HG03064 (cell line): ENCODE measurements around the gene CDYL.

Experiments
- ATAC-seq: cut with Tn5 transposase; IDR thresholded peaks from one replicate; pipeline ENCODE4 v1.9.1; 2021; ENCODE audit warnings: low read depth; ENCODE audit not compliant: unreplicated experiment

The CDYL gene

DNA sequence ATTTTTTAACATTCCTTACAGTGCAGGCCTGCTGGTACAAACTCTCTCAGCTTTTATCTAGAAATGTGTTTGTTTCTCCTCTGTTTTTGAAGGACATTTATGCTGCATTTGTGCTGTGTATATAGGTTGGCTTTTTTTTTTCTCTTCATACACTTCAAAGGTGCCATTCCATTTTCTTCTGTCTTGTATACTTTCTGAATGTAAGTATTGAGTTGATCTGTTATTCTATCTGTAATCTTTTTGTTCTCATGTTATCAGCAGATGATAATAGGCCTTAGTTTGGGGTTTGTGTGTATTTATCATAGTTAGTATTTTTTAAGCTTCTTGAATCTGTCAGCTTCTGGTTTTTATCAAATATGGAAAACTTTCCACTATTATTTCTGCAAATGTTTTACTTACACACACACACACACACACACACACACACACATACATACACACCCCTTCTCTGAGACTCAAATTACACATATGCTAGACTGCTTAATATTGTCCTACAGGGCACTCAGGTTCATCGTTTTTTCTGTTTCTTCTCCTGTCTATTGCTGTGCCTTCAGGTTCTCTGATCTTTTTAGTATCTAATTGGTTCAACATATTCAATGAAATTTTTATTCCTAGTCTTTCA lies 153.0 kb downstream of the CDYL start:
- no peak for ATAC-seq

DNA sequence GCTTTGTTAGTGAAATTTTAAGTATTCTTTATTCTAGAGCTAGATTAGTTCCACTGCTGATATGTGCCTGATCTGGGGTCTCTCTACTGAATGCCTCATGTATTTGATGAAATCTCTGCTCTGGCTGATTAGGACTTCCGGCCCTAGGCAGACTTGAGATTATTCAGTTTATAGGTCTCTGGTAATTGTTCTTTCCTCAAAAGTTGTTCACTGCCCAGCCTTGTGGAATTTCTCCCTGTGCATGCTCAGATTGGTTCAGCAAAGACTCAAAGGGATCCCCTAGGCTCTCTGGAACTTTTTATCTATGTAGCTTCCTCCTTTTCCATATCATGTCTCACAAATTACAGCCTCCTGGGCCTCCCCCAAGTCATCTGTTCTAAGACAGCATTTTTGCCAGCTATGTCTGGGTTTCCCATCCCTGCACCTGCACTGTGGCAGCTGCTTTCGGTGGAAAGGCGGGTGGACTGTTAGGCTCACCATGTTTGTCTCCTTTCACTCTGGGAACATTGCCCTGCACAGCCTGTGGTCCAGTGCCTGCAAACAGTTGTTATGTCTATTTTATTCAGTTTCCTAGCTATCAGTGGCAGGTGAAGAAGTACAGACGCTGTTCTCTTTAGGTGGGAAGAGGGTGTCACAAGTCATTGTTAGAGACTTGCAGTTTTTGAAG lies 154.0 kb downstream of the CDYL start:
- no peak for ATAC-seq

DNA sequence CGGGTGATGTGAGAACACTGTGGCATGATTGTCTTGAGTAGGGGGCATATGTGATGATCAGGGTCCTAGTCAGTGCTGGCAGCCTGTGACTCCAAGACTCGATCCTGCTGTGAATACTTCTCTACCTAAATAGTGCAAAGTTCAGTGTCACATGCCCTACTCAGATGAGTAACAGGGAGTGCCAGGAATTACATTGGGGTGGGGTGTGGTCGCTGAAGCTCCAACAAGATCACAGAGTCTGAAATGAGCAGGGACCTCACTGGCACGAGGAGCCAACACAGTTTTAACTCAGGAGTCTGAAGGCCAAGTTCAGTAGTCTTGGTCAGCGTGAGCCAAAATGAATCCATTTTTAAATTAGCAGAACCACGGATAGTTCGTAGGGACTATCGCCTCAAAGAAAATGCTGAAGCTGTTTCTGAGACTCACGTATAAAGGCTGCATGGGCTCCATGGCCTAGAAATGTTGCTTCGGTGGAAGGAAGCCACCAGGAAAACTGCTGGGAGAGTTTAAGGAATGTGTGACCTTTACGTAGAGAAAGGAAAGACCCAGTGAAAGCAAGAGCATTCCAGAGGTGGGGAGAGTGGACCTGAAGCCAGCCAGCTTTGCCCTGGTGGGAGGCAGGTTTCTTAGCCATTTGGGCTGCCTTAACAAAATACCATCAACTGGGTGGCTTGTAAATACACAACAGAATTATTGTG lies 155.5 kb downstream of the CDYL start:
- no peak for ATAC-seq

DNA sequence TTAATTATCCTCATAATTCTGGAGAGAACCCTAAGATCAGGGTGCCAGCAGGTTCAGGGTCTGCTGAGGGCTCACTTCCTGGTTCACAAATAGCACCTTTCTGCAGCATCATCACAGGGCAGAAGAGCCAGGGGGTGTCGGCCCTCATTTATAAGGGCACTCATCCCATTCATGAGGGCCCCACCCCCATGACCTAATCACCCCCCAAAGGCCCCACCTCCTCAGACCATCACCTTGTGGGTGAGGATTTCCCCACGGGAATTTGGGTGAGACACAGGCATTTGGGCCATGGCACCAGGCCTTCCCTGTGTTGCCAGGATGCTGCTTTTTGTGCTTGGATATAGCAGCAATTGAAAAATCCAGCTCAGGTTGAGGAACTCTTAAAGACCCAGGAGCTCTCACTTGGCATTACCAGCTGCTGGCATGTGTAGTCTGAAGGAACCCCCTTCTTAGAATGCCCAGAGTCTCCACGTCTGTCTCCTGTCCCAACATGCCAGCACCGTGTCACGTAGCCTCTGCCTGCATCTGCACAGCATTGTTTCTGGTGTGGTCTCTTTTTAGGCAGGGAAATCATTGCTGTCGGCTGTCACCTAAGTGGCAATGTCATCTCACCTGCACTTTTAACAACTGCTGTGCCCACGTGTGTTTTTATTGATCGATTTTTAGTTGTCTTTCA lies 156.2 kb downstream of the CDYL start:
- no peak for ATAC-seq

DNA sequence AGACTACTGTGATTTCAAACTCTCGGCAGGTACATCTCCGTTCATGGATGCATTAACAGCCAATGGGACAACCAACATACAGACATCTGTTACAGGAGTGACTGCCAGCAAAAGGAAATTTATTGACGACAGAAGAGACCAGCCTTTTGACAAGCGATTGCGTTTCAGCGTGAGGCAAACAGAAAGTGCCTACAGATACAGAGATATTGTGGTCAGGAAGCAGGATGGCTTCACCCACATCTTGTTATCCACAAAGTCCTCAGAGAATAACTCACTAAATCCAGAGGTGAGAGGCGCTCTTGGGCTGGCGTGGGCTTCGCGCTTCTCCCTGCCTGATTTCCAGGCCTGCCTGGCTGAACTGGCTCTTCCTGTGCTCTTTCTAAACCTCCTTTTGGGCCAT lies 159.3 kb downstream of the CDYL start:
- ATAC-seq = no peak

DNA sequence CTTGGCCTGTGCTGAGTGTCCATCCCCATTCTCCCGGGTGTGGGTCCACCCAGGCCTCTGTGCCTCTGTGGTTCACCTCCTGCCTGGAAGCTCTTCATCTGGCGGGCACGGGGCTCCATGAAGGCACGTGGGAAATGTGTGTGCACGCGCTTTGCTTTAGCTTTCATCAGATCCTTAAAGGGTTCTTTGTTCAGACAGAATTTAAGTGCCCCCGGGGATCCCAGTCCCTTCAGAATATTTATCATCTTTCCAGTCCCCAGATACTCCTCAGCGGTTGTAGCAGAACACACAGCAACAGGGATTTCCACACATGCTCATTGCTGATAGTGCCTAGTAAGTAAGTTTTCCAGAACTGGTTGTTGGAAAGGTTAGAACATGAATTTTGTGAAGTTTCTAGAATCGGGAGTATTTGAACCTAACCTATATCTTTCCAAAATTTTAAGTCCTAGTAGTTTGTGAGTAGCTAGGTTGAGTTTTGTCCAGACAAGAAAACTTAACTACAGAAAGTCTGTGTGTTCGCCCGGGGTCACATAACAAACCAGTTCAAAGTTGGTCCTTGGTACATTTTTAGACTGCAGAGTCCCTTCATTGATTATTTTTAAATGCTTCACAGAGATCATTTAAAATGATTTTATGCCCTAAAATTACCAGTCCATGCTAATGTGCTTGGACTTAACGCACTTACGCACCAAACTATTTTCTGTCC lies 159.9 kb downstream of the CDYL start:
- ATAC-seq = no peak

DNA sequence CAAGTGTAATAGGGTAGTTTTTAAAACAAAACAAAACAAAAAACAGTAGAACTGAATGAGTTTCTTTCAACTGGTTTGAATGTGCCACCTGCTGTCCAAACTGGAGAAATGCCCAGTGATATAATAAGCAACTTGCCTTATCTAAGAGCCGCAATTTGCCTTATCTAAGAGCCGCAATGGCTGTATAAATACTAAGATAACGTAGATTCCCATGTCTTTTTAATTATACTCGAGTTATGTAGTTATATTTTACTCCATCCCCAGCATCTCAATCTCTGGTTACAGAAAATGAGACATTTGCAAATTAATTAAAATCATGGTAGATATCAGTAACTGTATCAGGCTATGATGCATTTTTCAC lies 160.5 kb downstream of the CDYL start:
- ATAC-seq = no peak

DNA sequence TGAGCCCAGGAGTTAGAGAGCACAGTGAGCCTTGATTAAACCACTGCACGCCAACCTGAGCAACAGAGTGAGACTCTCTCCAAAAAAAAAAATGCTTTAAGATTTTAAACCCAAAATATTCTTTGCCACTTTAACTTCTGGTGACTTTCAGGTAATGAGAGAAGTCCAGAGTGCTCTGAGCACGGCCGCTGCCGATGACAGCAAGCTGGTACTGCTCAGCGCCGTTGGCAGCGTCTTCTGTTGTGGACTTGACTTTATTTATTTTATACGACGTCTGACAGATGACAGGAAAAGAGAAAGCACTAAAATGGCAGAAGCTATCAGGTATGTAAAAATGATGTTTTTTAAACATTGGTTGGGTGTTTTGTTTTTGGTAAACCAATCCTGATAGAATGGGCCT lies 161.2 kb downstream of the CDYL start:
- no peak for ATAC-seq

DNA sequence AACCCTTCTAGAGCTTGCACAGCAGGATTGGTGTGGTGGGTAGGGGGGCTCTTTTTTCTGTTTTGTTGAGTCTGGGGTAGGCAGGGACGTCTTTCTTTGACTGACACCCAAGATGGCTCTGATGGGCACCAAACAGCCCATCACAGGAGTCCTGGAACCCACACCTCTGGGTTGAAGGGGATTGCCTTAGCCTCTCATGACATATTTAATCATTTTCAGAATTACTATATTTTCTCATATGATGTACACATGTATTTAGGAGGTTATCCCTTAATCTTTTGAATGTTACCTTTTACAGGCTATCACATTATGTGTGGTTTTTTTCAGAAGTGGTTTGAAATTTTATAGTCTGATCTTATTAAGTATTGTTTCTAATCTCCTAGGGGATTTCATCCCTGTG lies 163.0 kb downstream of the CDYL start:
- ATAC-seq = no peak

DNA sequence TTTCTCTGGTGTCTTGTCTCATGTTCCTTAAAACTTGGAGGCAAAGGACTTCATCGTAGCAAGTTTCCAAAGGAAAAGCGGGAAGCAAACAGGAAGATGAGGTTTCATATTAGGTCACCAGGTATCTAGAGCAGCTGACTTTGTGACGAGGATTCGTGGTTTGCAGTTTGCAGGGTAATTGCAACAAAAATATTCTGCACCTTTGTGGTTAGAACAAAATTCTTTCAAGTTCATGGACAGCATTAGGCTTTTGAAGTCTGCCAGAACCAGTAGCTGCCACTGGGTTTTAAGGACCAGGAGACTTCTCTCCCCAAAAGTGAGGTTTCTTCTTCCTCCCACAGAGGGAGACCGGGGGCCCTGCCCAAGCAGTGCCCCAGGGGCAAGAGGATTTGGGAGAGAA lies 164.2 kb downstream of the CDYL start:
- no peak for ATAC-seq

DNA sequence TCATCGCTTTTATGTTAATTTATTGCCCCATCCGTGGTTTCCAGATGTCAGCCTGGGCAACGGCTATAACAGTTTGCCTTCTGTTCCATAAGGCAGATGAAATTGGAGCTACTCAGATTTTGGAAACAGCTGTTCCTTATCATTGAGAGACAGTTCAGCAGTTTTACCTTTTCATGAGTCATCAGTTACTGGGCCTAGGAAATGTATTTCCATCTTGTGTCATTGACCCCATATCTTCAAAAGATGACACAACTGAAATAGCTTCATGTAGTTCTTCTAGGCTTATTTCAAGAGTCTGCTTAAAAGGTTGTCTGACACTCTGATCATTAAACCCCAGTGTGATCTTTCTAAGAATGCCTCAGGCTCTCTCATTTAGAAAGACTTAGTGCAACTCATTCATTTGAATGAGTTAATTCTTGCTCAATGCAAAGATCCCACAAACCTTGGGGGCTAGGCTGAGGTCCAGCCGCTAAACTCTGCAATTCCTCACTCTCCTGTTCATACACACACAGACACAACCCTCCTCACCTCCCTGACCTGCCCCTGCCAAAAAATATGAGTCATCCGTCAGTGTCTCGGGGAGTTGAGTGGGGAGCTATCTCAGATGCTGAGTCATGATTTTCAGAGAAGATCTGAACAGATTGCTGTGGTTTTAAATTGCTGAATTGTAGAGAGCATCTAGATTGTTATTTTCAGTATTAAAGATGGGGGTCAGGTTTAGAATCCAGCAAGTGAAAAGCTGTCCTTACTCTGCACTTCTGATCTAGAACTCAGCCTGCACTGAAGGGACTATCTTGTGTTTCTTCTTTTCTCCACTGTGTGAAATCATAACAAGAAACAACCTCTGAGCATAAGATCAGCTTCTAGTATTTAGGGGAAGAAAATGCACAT lies 165.8 kb downstream of the CDYL start:
- ATAC-seq = peak; percentile 47

DNA sequence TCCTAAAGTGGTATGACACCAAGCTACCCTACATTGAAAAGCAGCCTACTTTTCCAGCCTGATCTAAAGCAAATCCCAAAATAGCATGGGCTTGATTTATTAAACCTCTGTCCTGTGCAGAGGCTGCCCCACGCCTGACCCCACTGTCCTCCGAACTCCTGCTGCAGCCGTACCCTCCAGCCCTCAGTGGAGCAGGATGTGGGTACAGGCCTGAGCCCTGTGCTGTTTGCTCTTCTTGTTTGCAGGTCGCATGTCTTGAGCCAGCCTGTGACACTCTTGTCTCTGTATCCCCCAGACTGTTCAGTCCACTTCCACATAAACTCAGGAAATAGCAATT lies 166.4 kb downstream of the CDYL start:
- ATAC-seq = no peak

DNA sequence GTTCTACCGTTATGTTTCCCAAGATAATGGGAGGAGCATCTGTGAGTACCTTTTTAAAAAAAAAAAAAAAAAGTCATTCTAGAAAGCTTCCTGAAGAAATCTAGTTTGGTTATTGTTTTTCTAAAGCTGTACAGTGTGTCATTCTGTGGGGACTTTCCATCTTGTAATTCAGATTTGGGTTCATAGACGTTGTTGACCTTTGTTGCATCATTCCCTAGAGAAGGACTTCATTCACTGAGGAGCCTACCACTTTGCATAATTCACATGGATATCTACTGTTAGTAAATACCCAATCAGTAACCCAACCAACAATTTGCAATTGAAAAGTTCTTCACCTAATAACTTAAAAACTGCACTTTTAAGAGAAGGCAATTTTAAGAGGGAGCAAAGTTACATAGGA lies 167.5 kb downstream of the CDYL start:
- ATAC-seq = no peak

DNA sequence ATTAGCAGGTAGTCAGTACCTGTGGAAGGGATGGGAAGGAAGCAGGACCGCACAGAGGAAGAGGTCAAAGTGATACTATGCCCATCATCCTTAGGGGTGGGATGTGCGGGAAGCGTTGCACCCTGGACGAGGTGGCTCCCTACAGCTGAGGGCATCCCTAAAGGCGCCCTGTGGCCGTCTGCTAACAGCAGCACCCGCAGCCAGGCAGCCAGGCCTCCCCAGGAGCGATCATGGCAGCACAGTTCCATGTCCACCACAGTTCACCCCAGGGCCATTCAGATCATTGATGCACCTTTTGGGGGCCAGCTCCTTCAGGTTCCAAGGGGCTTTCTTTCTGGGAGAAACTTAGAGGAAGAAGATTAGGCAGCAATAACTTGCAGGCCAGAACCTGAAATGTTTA lies 168.1 kb downstream of the CDYL start:
- no peak for ATAC-seq

DNA sequence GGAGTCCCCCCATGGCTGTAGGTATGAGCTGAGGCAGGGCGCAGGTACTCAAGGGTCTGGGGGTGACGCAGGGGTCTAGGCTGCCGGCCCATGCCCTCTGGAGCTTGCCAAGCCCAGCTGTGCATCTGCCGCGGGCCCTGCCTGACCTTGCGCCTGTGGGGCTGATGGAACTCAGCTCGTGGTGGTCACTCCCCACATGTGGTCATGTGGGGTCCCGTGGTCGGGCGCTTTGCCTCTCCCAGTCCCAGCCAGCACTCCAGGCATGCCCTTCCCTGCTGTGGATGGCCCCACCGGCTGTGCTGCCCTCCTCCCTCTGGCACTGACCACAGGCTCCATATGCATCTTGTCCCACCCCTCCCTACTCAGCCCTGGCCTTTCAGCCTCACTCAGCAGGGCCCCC lies 170.3 kb downstream of the CDYL start:
- ATAC-seq = no peak

DNA sequence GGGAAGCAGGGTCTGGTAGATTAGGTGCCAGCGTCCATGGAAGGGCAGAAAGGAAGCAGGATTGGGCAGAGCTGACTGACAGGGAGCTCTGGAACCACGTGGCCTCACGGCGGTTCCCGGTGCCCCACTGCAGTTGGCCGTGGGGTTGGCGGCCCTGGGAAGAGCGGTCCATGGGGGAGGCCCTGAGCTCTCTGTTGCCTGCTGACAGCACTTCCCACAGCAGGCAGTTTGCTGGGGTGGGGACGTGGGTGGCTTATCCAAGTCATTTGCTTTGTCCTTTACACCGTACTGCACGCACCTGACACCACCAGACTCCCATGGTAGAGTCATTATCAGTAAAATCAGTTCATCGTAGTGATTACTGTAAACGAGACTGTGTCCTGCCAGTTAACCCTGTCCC lies 171.5 kb downstream of the CDYL start:
- ATAC-seq = no peak

DNA sequence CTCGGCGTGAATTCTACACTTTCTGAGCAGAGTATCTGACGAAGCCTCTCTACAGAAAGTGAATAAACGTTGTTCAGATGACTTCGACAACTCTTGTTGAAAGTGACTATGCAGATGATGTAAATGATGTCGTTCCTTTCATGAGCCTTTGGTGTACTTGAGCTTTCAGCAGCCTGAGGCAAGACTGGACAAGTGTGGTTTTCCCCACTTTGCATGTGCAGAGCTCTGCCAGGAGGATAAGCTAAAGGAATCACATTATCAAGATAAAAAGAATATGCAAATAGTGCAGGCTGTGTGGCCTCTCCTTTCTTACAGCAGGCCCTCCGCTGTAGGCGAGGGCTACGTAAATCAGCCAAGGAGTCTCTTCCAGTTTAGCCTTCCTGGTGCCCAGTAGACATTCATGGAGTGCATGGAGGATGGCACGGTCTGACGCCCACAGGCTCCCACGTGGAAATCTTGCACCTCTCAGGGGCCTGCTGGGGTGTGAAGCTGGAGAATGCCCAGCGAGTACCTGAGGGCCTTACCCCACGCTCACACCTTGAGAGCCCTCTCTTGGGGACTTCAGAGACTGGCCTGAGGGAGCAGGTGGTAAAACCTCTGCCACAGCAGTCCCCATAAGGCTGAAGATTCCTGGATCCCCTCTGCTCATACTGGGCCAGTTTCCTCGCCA lies 172.7 kb downstream of the CDYL start:
- ATAC-seq = no peak

DNA sequence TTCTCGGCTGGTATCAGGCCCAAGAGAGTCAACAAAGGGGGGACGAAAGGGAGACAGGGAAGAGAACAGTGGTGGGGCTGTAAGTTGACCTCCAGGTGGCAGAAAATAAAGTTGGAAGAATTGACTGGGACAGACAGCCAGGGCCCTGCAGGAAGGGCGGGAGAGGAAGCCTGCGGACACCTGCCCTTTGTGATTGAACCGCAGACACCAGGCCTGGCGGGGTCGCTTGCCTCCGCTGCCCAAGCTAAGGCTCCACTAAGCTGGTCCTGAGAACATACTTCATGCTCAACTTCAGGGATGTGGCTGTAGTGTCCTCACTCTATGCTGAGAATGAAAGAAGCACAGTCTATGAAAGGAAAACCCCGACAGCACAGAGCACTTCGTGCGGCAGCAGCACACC lies 173.9 kb downstream of the CDYL start:
- no peak for ATAC-seq

DNA sequence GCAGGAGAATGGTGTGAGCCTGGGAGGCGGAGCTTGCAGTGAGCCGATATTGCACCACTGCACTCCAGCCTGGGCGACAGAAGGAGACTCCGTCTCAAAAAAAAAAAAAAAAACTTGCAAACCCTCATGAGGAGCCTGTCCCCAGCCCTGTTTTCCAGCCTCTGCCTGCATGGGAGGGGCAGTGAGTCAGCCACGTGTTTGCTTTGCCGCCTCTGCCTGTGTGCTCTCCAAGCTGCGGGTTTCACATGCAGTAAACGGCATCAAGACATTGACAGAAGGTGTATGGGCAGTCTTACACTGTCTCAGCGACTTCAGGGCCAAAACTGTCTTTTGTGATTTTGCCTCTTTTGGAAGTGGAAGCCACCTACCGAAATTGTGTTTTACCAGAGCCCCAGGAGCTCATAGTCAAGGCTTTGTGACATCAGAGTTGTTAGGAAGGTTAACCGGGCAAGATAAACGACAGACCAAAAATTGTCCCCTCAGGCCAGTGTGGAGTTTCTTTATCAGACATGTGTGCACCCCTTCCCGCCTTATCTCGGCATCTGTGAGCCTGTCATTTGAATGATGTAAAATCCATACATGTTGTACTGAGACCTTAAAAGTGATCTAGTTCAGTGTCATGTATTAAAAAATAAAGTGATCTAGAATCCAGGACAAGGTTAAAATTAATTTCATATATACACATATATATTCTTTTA lies 174.8 kb downstream of the CDYL start:
- no peak for ATAC-seq
